ENCODE data around the gene SLC17A9. TPM values are rescaled to one million over a fixed set of nuclear protein-coding genes. Genes with fewer than 3 reads are reported as not detected.
"Not testable (repeated sequence)": the region's sequence is repeated elsewhere in the genome, so short reads cannot be mapped to it uniquely, and the experiment has no call there.

SLC17A9 gene
- total and polyA plus RNA-seq, 7 experiments from 2014 or later, result 0.44 to 12.6 (median 3.5) TPM

GRCh38 chr20:62959998-62960436 lies 7.5 kb downstream of the SLC17A9 start:
- ChIA-PET CTCF (no interaction called here), POLR2A (interaction anchor here (1.1 kb wide), 1 partner anchor 11 kb away, joined by 3 read pairs; no protein-coding TSS in a partner anchor)
- DNase-seq (no peak), ATAC-seq (no peak)
- H3K36me3 ChIP-seq (ENCODE audit: control insufficient read depth in 2 of 3, insufficient read depth in 3 of 3, low read length in 3 of 3), result no peaks in the 10 kb centered on the region
- intact Hi-C loops (cut with micrococcal nuclease), result loop anchor here in 1 of 2 donors (10.0 kb wide), 1 partner anchor 145 kb away; no protein-coding TSS in a partner anchor
- Mint-ChIP-seq H3K27ac (peak overlapping the region in 3 of 9 donors; percentile 17 to 67 (median 34)), H3K9me3 (no peaks in the 10 kb centered on the region), H3K4me1 (peaks cover 0 to 14% (median 11%) of the 10 kb centered on the region in 7 donors), H3K36me3 (no peaks in the 10 kb centered on the region), H3K27me3 (no peaks in the 10 kb centered on the region), H3K4me3 (peak overlapping the region in 1 of 10 donors; percentile 53)
- H3K27me3 ChIP-seq (ENCODE audit: control insufficient read depth in 2 of 2, insufficient read depth in 2 of 2, low read length in 2 of 2), result no peaks in the 10 kb centered on the region
- no peak overlapping the region for H3K27ac ChIP-seq (ENCODE audit: low read depth, low read length)
- H3K9me3 ChIP-seq (ENCODE audit: control insufficient read depth in 2 of 3, low read length in 3 of 3), result no peaks in the 10 kb centered on the region
- no peaks in the 10 kb centered on the region for H3K4me1 ChIP-seq (ENCODE audit: control insufficient read depth in 2 of 2, insufficient read depth in 2 of 2, low read length in 2 of 2)
- no peak overlapping the region for H3K4me3 ChIP-seq (ENCODE audit: low read length)

- H3K36me3 ChIP-seq (ENCODE audit: control insufficient read depth in 2 of 3, insufficient read depth in 3 of 3, low read length in 3 of 3); H3K9me3 ChIP-seq (ENCODE audit: control insufficient read depth in 2 of 3, low read length in 3 of 3); H3K9me3 Mint-ChIP-seq; H3K4me1 ChIP-seq (ENCODE audit: control insufficient read depth in 2 of 2, insufficient read depth in 2 of 2, low read length in 2 of 2); H3K27me3 ChIP-seq (ENCODE audit: control insufficient read depth in 2 of 2, insufficient read depth in 2 of 2, low read length in 2 of 2); H3K4me3 Mint-ChIP-seq; CTCF ChIA-PET; H3K36me3 Mint-ChIP-seq; DNase-seq; ATAC-seq; H3K27ac Mint-ChIP-seq; H3K27ac ChIP-seq (ENCODE audit: low read depth, low read length); intact Hi-C loops (cut with micrococcal nuclease); H3K4me3 ChIP-seq (ENCODE audit: low read length); H3K27me3 Mint-ChIP-seq: not testable (repeated sequence)
- POLR2A ChIA-PET, result interaction anchor here (1.1 kb wide), 1 partner anchor 10 kb away, joined by 3 read pairs; no protein-coding TSS in a partner anchor
- H3K4me1 Mint-ChIP-seq, result peaks cover 0 to 15% (median 11%) of the 10 kb centered on the region in 7 donors
Observed at GRCh38 chr20:62960446-62961309, 8.2 kb downstream of the SLC17A9 start.

DNA sequence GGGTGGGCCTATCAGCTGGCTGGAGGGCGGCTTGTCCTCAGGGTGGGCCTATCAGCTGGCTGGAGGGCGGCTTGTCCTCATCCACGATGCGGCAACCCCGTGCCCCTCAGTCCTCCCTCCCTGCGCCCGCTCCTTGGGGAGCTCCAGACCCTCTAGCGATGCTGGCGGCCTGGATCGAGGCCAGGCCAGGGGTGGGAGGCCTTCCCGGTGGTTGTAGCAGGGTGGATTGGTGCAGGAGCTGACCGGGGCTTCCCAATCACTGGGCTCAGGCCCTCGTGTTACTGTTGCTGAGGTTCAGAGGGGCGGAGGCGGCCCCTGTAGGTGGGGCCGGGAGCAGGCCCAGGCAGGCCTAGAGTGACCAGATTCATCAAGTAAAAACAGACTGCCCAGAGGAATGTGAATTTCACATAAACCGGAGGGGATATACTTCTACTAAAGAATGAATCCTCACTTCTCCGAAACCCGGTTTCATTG lies 8.8 kb downstream of the SLC17A9 start:
- Histone ChIP-seq H3K27ac (ENCODE audit: low read depth, low read length) (no peak overlapping the region), H3K4me3 (ENCODE audit: low read length) (no peak overlapping the region), H3K4me1 (ENCODE audit: control insufficient read depth in 2 of 2, insufficient read depth in 2 of 2, low read length in 2 of 2) (no peaks in the 10 kb centered on the region), H3K27me3 (ENCODE audit: control insufficient read depth in 2 of 2, insufficient read depth in 2 of 2, low read length in 2 of 2) (no peaks in the 10 kb centered on the region), H3K9me3 (ENCODE audit: control insufficient read depth in 2 of 3, low read length in 3 of 3) (no peaks in the 10 kb centered on the region), H3K36me3 (ENCODE audit: control insufficient read depth in 2 of 3, insufficient read depth in 3 of 3, low read length in 3 of 3) (no peaks in the 10 kb centered on the region)
- H3K27me3 Mint-ChIP-seq, result no peaks in the 10 kb centered on the region
- no peak for ATAC-seq
- DNase-seq, result no peak
- POLR2A ChIA-PET, result no interaction called here
- no peaks in the 10 kb centered on the region for H3K36me3 Mint-ChIP-seq
- peaks cover 0 to 14% (median 11%) of the 10 kb centered on the region in 7 donors for H3K4me1 Mint-ChIP-seq
- CTCF ChIA-PET, result no interaction called here
- H3K9me3 Mint-ChIP-seq, result no peaks in the 10 kb centered on the region
- intact Hi-C loops (cut with micrococcal nuclease), result no loop called here
- H3K4me3 Mint-ChIP-seq, result no peak overlapping the region
- no peak overlapping the region for H3K27ac Mint-ChIP-seq

- H3K4me1 ChIP-seq (ENCODE audit: control insufficient read depth in 2 of 2, insufficient read depth in 2 of 2, low read length in 2 of 2), result no peaks in the 10 kb centered on the region
- CTCF ChIA-PET, result no interaction called here
- intact Hi-C loops (cut with micrococcal nuclease), result no loop called here
- Mint-ChIP-seq H3K27ac (no peak overlapping the region), H3K36me3 (no peaks in the 10 kb centered on the region), H3K27me3 (no peaks in the 10 kb centered on the region), H3K9me3 (no peaks in the 10 kb centered on the region), H3K4me3 (no peak overlapping the region), H3K4me1 (peaks cover 0 to 14% (median 11%) of the 10 kb centered on the region in 7 donors)
- no peak for DNase-seq
- no peak overlapping the region for H3K27ac ChIP-seq (ENCODE audit: low read depth, low read length)
- H3K36me3 ChIP-seq (ENCODE audit: control insufficient read depth in 2 of 3, insufficient read depth in 3 of 3, low read length in 3 of 3), result no peaks in the 10 kb centered on the region
- no peak for ATAC-seq
- H3K4me3 ChIP-seq (ENCODE audit: low read length), result no peak overlapping the region
- H3K27me3 ChIP-seq (ENCODE audit: control insufficient read depth in 2 of 2, insufficient read depth in 2 of 2, low read length in 2 of 2), result no peaks in the 10 kb centered on the region
- no peaks in the 10 kb centered on the region for H3K9me3 ChIP-seq (ENCODE audit: control insufficient read depth in 2 of 3, low read length in 3 of 3)
- POLR2A ChIA-PET, result no interaction called here
Observed at GRCh38 chr20:62961799-62962198, 9.3 kb downstream of the SLC17A9 start.

GRCh38 chr20:62962221-62962879 lies 9.8 kb downstream of the SLC17A9 start:
- no peak overlapping the region for H3K4me3 ChIP-seq (ENCODE audit: low read length)
- H3K36me3 Mint-ChIP-seq, result no peaks in the 10 kb centered on the region
- peaks cover 0 to 14% (median 11%) of the 10 kb centered on the region in 7 donors for H3K4me1 Mint-ChIP-seq
- ATAC-seq, result no peak
- H3K9me3 ChIP-seq (ENCODE audit: control insufficient read depth in 2 of 3, low read length in 3 of 3), result no peaks in the 10 kb centered on the region
- no peak for DNase-seq
- no peaks in the 10 kb centered on the region for H3K27me3 ChIP-seq (ENCODE audit: control insufficient read depth in 2 of 2, insufficient read depth in 2 of 2, low read length in 2 of 2)
- no peak overlapping the region for H3K27ac ChIP-seq (ENCODE audit: low read depth, low read length)
- H3K27ac Mint-ChIP-seq, result no peak overlapping the region
- no peaks in the 10 kb centered on the region for H3K27me3 Mint-ChIP-seq
- no peaks in the 10 kb centered on the region for H3K9me3 Mint-ChIP-seq
- ChIA-PET CTCF (no interaction called here), POLR2A (no interaction called here)
- intact Hi-C loops (cut with micrococcal nuclease), result no loop called here
- H3K4me1 ChIP-seq (ENCODE audit: control insufficient read depth in 2 of 2, insufficient read depth in 2 of 2, low read length in 2 of 2), result no peaks in the 10 kb centered on the region
- no peak overlapping the region for H3K4me3 Mint-ChIP-seq
- no peaks in the 10 kb centered on the region for H3K36me3 ChIP-seq (ENCODE audit: control insufficient read depth in 2 of 3, insufficient read depth in 3 of 3, low read length in 3 of 3)

- no peaks in the 10 kb centered on the region for H3K36me3 Mint-ChIP-seq
- H3K36me3 ChIP-seq (ENCODE audit: control insufficient read depth in 2 of 3, insufficient read depth in 3 of 3, low read length in 3 of 3), result no peaks in the 10 kb centered on the region
- H3K9me3 Mint-ChIP-seq, result no peaks in the 10 kb centered on the region
- intact Hi-C loops (cut with micrococcal nuclease), result no loop called here
- DNase-seq, result no peak
- H3K9me3 ChIP-seq (ENCODE audit: control insufficient read depth in 2 of 3, low read length in 3 of 3), result no peaks in the 10 kb centered on the region
- H3K27ac ChIP-seq (ENCODE audit: low read depth, low read length), result no peak overlapping the region
- ChIA-PET CTCF (no interaction called here), POLR2A (interaction anchor here (1.6 kb wide), 1 partner anchor 43 kb away, joined by 3 read pairs; no protein-coding TSS in a partner anchor)
- no peak overlapping the region for H3K4me3 ChIP-seq (ENCODE audit: low read length)
- no peaks in the 10 kb centered on the region for H3K27me3 Mint-ChIP-seq
- H3K4me1 ChIP-seq (ENCODE audit: control insufficient read depth in 2 of 2, insufficient read depth in 2 of 2, low read length in 2 of 2), result no peaks in the 10 kb centered on the region
- no peak overlapping the region for H3K27ac Mint-ChIP-seq
- no peak overlapping the region for H3K4me3 Mint-ChIP-seq
- no peak for ATAC-seq
- no peaks in the 10 kb centered on the region for H3K27me3 ChIP-seq (ENCODE audit: control insufficient read depth in 2 of 2, insufficient read depth in 2 of 2, low read length in 2 of 2)
- peaks cover 0 to 14% (median 11%) of the 10 kb centered on the region in 7 donors for H3K4me1 Mint-ChIP-seq
Observed at GRCh38 chr20:62962891-62963613, 10.5 kb downstream of the SLC17A9 start.
